ENCODE measurements around the gene BRAF.

- TF ChIP-seq CTCF (IDR thresholded peaks at IDR 0.05; ENCODE audit: insufficient read depth, low read depth, low read length) (no peak), EZH2 (IDR thresholded peaks at IDR 0.05; ENCODE audit: insufficient read depth, low read length) (no peak)
These were observed 172.2 kb downstream of the BRAF start for GRCh38 chr7:140752533-140752932.

Data from astrocyte (in vitro differentiated cells and primary cell).